Parathyroid adenoma (tissue), 2 donors: ENCODE measurements around the gene HPX.

Experiments
- H2AFZ ChIP-seq: fragments of 300-600 bp; sonication (generic); one replicate; pipeline ENCODE4 v1.7.0; 2017; ENCODE audit warnings: antibody characterized with exemption, mild to moderate bottlenecking
- H3K27ac ChIP-seq: fragments of 300-600 bp; sonication (generic); one replicate; pipeline ENCODE4 v1.7.0; 2017
- H3K27me3 ChIP-seq: fragments of 300-600 bp; sonication (generic); one replicate; pipeline ENCODE4 v1.7.0; 2017; ENCODE audit warnings: low read length; ENCODE audit not compliant: control insufficient read depth, insufficient read depth
- H3K36me3 ChIP-seq: fragments of 300-600 bp; sonication (generic); one replicate; pipeline ENCODE4 v1.7.0; 2017; ENCODE audit warnings: low read length; ENCODE audit not compliant: control insufficient read depth, insufficient read depth
- H3K4me1 ChIP-seq: fragments of 300-600 bp; sonication (generic); one replicate; pipeline ENCODE4 v1.7.0; 2017; ENCODE audit warnings: control low read depth
- H3K4me2 ChIP-seq: fragments of 300-600 bp; sonication (generic); one replicate; pipeline ENCODE4 v1.7.0; 2017; ENCODE audit warnings: low read length
- H3K4me3 ChIP-seq: fragments of 300-600 bp; sonication (generic); one replicate; pipeline ENCODE4 v1.7.0; 2017; ENCODE audit warnings: low read depth, low read length
- H3K79me2 ChIP-seq: fragments of 300-600 bp; sonication (generic); one replicate; pipeline ENCODE4 v1.7.0; 2017; ENCODE audit warnings: control low read depth
- H3K9ac ChIP-seq: fragments of 300-600 bp; sonication (generic); one replicate; pipeline ENCODE4 v1.7.0; 2017; ENCODE audit warnings: mild to moderate bottlenecking
- H3K9me3 ChIP-seq: fragments of 300-600 bp; sonication (generic); one replicate; pipeline ENCODE4 v1.7.0; 2017; ENCODE audit warnings: low read length; ENCODE audit not compliant: control insufficient read depth
- TF ChIP-seq, protein P1 (sequence below): fragments of 300-600 bp; sonication (generic); IDR thresholded peaks from one replicate; pipeline ENCODE4 v1.7.0; 2017; ENCODE audit warnings: antibody characterized with exemption, mild to moderate bottlenecking
- donor health status: primary hyperparathyroidism.

HPX gene

GRCh38 chr11:6406370-6406769 is 34.4 kb downstream of the HPX start:
- H3K79me2 ChIP-seq, result no peaks in the 10 kb centered on the region
- no peak overlapping the region for H2AFZ ChIP-seq
- TF ChIP-seq, protein P1, sequence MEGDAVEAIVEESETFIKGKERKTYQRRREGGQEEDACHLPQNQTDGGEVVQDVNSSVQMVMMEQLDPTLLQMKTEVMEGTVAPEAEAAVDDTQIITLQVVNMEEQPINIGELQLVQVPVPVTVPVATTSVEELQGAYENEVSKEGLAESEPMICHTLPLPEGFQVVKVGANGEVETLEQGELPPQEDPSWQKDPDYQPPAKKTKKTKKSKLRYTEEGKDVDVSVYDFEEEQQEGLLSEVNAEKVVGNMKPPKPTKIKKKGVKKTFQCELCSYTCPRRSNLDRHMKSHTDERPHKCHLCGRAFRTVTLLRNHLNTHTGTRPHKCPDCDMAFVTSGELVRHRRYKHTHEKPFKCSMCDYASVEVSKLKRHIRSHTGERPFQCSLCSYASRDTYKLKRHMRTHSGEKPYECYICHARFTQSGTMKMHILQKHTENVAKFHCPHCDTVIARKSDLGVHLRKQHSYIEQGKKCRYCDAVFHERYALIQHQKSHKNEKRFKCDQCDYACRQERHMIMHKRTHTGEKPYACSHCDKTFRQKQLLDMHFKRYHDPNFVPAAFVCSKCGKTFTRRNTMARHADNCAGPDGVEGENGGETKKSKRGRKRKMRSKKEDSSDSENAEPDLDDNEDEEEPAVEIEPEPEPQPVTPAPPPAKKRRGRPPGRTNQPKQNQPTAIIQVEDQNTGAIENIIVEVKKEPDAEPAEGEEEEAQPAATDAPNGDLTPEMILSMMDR, result no peak
- H3K27ac ChIP-seq, result no peak overlapping the region
- no peak overlapping the region for H3K4me2 ChIP-seq
- H3K4me3 ChIP-seq, result no peak overlapping the region
- no peaks in the 10 kb centered on the region for H3K4me1 ChIP-seq
- H3K9ac ChIP-seq, result no peak overlapping the region
- H3K27me3 ChIP-seq, result no peaks in the 10 kb centered on the region
- H3K36me3 ChIP-seq, result no peaks in the 10 kb centered on the region
- H3K9me3 ChIP-seq, result no peaks in the 10 kb centered on the region

GRCh38 chr11:6405846-6406245 is 34.9 kb downstream of the HPX start:
- no peaks in the 10 kb centered on the region for H3K4me1 ChIP-seq
- H3K27ac ChIP-seq, result no peak overlapping the region
- H3K9ac ChIP-seq, result no peak overlapping the region
- H3K4me2 ChIP-seq, result no peak overlapping the region
- H3K4me3 ChIP-seq, result no peak overlapping the region
- no peak overlapping the region for H2AFZ ChIP-seq
- H3K79me2 ChIP-seq, result no peaks in the 10 kb centered on the region
- H3K27me3 ChIP-seq, result no peaks in the 10 kb centered on the region
- H3K9me3 ChIP-seq, result no peaks in the 10 kb centered on the region
- H3K36me3 ChIP-seq, result no peaks in the 10 kb centered on the region
- TF ChIP-seq, protein P1, result no peak

GRCh38 chr11:6405052-6405667 is 35.6 kb downstream of the HPX start:
- Histone ChIP-seq H3K79me2 (no peaks in the 10 kb centered on the region), H3K9me3 (no peaks in the 10 kb centered on the region), H3K27ac (no peak overlapping the region), H3K9ac (no peak overlapping the region), H2AFZ (no peak overlapping the region), H3K4me2 (no peak overlapping the region), H3K4me1 (no peaks in the 10 kb centered on the region), H3K27me3 (no peaks in the 10 kb centered on the region), H3K36me3 (no peaks in the 10 kb centered on the region), H3K4me3 (no peak overlapping the region)
- TF ChIP-seq, protein P1, result no peak

DNA sequence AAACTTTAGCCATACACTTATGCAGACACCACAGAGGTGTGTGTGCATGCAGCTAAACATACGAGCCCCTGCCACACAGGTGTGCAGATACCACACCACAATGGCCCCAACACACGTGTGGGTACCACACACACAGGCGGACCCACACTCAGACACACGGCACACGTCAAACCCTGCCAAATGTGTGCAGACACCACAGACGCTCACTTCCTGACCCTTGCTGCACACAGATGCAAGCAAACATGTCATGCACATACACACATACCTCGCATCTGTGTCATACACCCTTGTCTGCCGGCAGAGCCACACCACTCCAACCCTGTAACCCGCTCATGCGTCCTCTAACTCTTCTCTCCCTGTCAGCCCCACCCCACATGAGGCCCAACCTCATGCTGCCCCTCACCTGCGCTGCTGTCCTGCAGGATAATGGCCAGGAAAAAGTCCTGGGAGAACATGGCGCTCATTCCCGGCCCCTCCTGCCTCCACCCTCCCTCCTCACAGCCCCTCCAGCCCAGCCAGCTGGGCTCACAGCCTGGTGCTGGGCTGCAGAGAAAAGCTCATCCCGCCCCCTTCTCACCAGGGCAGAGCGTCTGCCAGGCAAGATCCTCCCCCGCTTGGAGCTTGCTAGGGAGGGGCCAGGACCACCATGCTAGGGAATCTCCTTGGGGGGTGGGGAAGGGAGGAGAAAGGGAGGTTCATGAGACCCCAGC is 36.3 kb downstream of the HPX start:
- H3K27me3 ChIP-seq, result no peaks in the 10 kb centered on the region
- H3K79me2 ChIP-seq, result no peaks in the 10 kb centered on the region
- no peaks in the 10 kb centered on the region for H3K36me3 ChIP-seq
- no peak overlapping the region for H3K4me2 ChIP-seq
- H3K4me3 ChIP-seq, result no peak overlapping the region
- no peaks in the 10 kb centered on the region for H3K9me3 ChIP-seq
- TF ChIP-seq, protein P1, result no peak
- no peak overlapping the region for H3K27ac ChIP-seq
- no peak overlapping the region for H3K9ac ChIP-seq
- no peak overlapping the region for H2AFZ ChIP-seq
- H3K4me1 ChIP-seq, result no peaks in the 10 kb centered on the region

DNA sequence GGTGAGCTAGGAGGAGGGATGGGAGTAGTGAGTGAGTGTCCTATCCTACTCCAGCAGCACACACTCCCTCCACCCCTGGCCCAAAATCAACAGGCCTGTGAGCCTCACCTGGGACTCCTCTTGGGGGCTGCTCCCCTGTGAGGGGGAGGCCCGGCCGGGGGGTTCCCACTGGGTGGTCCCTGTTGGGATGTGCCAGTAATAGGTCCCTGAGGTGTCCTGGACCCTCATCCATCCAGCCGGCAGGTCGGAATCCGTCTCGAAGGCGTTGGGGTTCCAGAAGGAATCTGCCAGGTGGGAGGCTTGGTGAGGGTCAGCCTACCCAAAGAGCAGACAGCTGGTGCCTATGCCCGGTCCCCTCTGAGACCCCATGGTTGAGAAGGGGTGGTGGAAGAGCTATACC is 37.2 kb downstream of the HPX start:
- no peak overlapping the region for H3K9ac ChIP-seq

More for the DNA sequence above, 37.2 kb downstream of the HPX start:
- TF ChIP-seq, protein P1, result no peak
- Histone ChIP-seq H2AFZ (no peak overlapping the region), H3K9me3 (no peaks in the 10 kb centered on the region), H3K27me3 (no peaks in the 10 kb centered on the region), H3K4me1 (no peaks in the 10 kb centered on the region), H3K27ac (no peak overlapping the region), H3K79me2 (no peaks in the 10 kb centered on the region), H3K36me3 (no peaks in the 10 kb centered on the region), H3K4me3 (no peak overlapping the region), H3K4me2 (no peak overlapping the region)
